GM20000 (cell line): ENCODE data around the gene DNAH10.

Experiments used
- DNase-seq: peaks from one replicate; pipeline ENCODE4 v3.0.0; 2012; ENCODE audit warnings: low spot score
- CTCF ChIP-seq: IDR thresholded peaks from 2 replicates; pipeline ENCODE4 v1.5.1; 2012; ENCODE audit warnings: mild to moderate bottlenecking, control low read depth; ENCODE audit errors: extremely low read depth, missing control alignments

DNAH10 gene

DNA sequence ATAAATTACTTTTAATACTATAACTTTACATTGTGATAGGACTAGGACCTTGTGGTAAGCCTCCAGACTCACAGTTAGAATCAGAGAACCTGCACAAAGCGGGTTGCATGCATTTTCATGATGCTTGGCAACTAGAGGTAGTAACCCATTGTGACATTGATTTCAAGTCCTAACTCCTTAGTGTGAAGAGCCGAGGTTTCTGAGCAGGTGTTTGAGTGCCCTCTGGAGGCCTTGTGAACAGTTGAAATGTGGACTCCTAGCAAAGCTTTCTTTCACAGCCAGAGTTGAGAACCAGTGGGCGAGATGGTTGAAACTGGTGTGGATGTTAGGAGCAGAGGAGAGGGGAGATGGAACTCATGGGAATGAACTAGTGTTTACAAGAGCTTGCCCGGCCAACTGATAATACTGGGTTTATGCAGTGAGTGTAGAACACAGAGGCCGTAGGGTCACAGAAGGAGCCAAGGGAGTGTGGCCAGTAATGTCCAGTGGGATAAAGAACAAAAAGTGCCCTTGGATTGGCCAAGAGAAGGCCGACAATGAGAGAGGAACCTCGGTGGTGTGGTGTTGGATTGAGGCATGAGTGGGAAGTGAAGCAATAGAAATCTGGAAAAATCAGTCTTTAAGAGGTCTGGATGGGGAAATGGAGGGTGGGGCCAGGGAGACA is 221.9 kb downstream of the DNAH10 start:
- DNase-seq = peak; percentile 52
- peak; percentile 47 for TF ChIP-seq CTCF

DNA sequence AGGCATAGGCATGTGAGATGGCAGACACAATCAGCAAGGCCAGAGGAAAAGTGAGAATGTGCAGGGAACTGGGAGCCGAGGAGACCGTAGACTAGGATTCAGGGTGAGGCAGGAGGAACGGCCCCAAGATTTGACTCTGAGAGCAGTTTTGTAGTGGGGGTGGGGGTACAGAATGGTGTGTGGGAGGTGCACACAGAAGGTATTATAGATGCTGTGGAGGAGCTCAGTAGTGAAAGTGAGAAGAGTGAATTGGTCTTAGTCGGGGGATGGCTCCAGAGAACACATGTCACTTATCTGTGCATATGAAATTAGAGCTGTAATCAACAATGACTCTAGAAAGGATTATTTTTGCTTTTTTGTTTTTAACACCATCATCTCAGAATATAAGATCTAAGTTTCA is 222.8 kb downstream of the DNAH10 start:
- DNase-seq = peak; percentile 36
- TF ChIP-seq CTCF = no peak
